GM19023 (cell line): Measurements from ENCODE around the gene CCL23.
"Not testable (repeated sequence)": the region's sequence is repeated elsewhere in the genome, so short reads cannot be mapped to it uniquely, and the experiment has no call there.

Experiments used
- ATAC-seq: cut with Tn5 transposase; IDR thresholded peaks from one replicate; pipeline ENCODE4 v1.9.1; 2021; ENCODE audit warnings: mild to moderate bottlenecking, moderate library complexity; ENCODE audit not compliant: unreplicated experiment

Gene CCL23

GRCh38 chr17:36017799-36018198 is at the start of gene CCL23:
Gene CCL23 (minus strand): TSS chr17:36017972. CDS start chr17:36017897, 75 bp downstream.
- ATAC-seq: no peak

GRCh38 chr17:36066365-36066985 is 48.7 kb upstream of the CCL23 start:
- no peak for ATAC-seq

- no peak for ATAC-seq
These were observed 46.2 kb upstream of the CCL23 start, which contains the start of gene CCL18 for GRCh38 chr17:36063786-36064541. Gene CCL18 (plus strand): TSS chr17:36064272. CDS start chr17:36064343, 71 bp downstream.

- no peak for ATAC-seq
These were observed 43.0 kb upstream of the CCL23 start for GRCh38 chr17:36060816-36061215.

- no peak for ATAC-seq
These were observed 41.6 kb upstream of the CCL23 start for GRCh38 chr17:36059406-36059805.

- no peak for ATAC-seq
These were observed 40.1 kb upstream of the CCL23 start for GRCh38 chr17:36057911-36058310.

GRCh38 chr17:36055921-36056520 is 38.2 kb upstream of the CCL23 start:
- ATAC-seq: no peak

GRCh38 chr17:36055171-36055570 is 37.4 kb upstream of the CCL23 start:
- ATAC-seq: no peak

GRCh38 chr17:36049643-36050042 is 31.9 kb upstream of the CCL23 start:
- ATAC-seq: no peak

GRCh38 chr17:36048066-36048465 is 30.3 kb upstream of the CCL23 start:
- ATAC-seq: no peak

GRCh38 chr17:36036235-36036634 is 18.5 kb upstream of the CCL23 start:
- no peak for ATAC-seq

- no peak for ATAC-seq
These were observed 16.4 kb upstream of the CCL23 start for GRCh38 chr17:36034127-36034526.

- no peak for ATAC-seq
These were observed 13.2 kb upstream of the CCL23 start for GRCh38 chr17:36030956-36031355.

- ATAC-seq: no peak
These were observed 10.0 kb upstream of the CCL23 start for GRCh38 chr17:36027761-36028160.

- no peak for ATAC-seq
These were observed 6.5 kb upstream of the CCL23 start for GRCh38 chr17:36024106-36024869.

- ATAC-seq: no peak
These were observed 1.7 kb upstream of the CCL23 start for GRCh38 chr17:36019423-36019822.

GRCh38 chr17:36016555-36016954 is 1.2 kb downstream of the CCL23 start:
- ATAC-seq: no peak

GRCh38 chr17:36015895-36016294 is 1.9 kb downstream of the CCL23 start:
- ATAC-seq: not testable (repeated sequence)

- ATAC-seq: no peak
These were observed 2.8 kb downstream of the CCL23 start for GRCh38 chr17:36014946-36015345.

- no peak for ATAC-seq
These were observed 6.6 kb downstream of the CCL23 start for GRCh38 chr17:36011201-36011600.

GRCh38 chr17:36008998-36009665 is 8.6 kb downstream of the CCL23 start:
- no peak for ATAC-seq
